ENCODE results near the gene LPP.

Gene LPP

GRCh38 chr3:188841906-188842305 is 687.9 kb downstream of the LPP start:
- Histone ChIP-seq H3K79me2 (ENCODE audit: low read length) (no peaks in the 10 kb centered on the region), H3K9ac (ENCODE audit: low read length) (no peak overlapping the region), H3K4me1 (ENCODE audit: low read length) (no peaks in the 10 kb centered on the region), H3K27me3 (replicated peaks; ENCODE audit: insufficient read depth, low read length) (no peaks in the 10 kb centered on the region), H2AFZ (ENCODE audit: low read length) (no peak overlapping the region), H3K27ac (ENCODE audit: low read length) (no peak overlapping the region), H3K4me3 (ENCODE audit: low read length) (no peak overlapping the region), H3K36me3 (replicated peaks; ENCODE audit: insufficient read depth, low read length) (no peaks in the 10 kb centered on the region), H3K9me3 (replicated peaks; ENCODE audit: insufficient read depth, low read length) (no peaks in the 10 kb centered on the region), H4K20me1 (ENCODE audit: insufficient read depth, low read length) (no peaks in the 10 kb centered on the region), H3K9me2 (replicated peaks; ENCODE audit: insufficient read depth, low read length) (no peaks in the 10 kb centered on the region), H3F3A (ENCODE audit: insufficient read depth, low read length) (no peaks in the 10 kb centered on the region), H3K4me2 (ENCODE audit: low read depth, low read length) (no peak overlapping the region)
- DNase-seq: no peak
- TF ChIP-seq EZH2phosphoT487 (IDR thresholded peaks at IDR 0.05; ENCODE audit: low read length) (no peak), CTCF (IDR thresholded peaks at IDR 0.05; ENCODE audit: low read length) (no peak), EZH2 (optimal IDR thresholded peaks at IDR 0.05; ENCODE audit: low read depth, low read length) (no peak)

GRCh38 chr3:188842639-188843038 is 688.7 kb downstream of the LPP start:
- no peaks in the 10 kb centered on the region for H3F3A ChIP-seq (ENCODE audit: insufficient read depth, low read length)
- no peak for DNase-seq
- H3K9me3 ChIP-seq (replicated peaks; ENCODE audit: insufficient read depth, low read length): no peaks in the 10 kb centered on the region
- H3K27ac ChIP-seq (ENCODE audit: low read length): no peak overlapping the region
- no peak overlapping the region for H3K9ac ChIP-seq (ENCODE audit: low read length)
- no peaks in the 10 kb centered on the region for H3K27me3 ChIP-seq (replicated peaks; ENCODE audit: insufficient read depth, low read length)
- H3K36me3 ChIP-seq (replicated peaks; ENCODE audit: insufficient read depth, low read length): no peaks in the 10 kb centered on the region
- no peak overlapping the region for H2AFZ ChIP-seq (ENCODE audit: low read length)
- TF ChIP-seq CTCF (IDR thresholded peaks at IDR 0.05; ENCODE audit: low read length) (no peak), EZH2phosphoT487 (IDR thresholded peaks at IDR 0.05; ENCODE audit: low read length) (no peak), EZH2 (optimal IDR thresholded peaks at IDR 0.05; ENCODE audit: low read depth, low read length) (no peak)
- H3K9me2 ChIP-seq (replicated peaks; ENCODE audit: insufficient read depth, low read length): no peaks in the 10 kb centered on the region
- no peak overlapping the region for H3K4me3 ChIP-seq (ENCODE audit: low read length)
- no peak overlapping the region for H3K4me2 ChIP-seq (ENCODE audit: low read depth, low read length)
- no peaks in the 10 kb centered on the region for H4K20me1 ChIP-seq (ENCODE audit: insufficient read depth, low read length)
- H3K4me1 ChIP-seq (ENCODE audit: low read length): no peaks in the 10 kb centered on the region
- H3K79me2 ChIP-seq (ENCODE audit: low read length): no peaks in the 10 kb centered on the region

- Histone ChIP-seq H3K36me3 (replicated peaks; ENCODE audit: insufficient read depth, low read length) (no peaks in the 10 kb centered on the region), H3K9ac (ENCODE audit: low read length) (no peak overlapping the region), H3F3A (ENCODE audit: insufficient read depth, low read length) (no peaks in the 10 kb centered on the region), H3K79me2 (ENCODE audit: low read length) (no peaks in the 10 kb centered on the region), H3K9me2 (replicated peaks; ENCODE audit: insufficient read depth, low read length) (no peaks in the 10 kb centered on the region), H4K20me1 (ENCODE audit: insufficient read depth, low read length) (no peaks in the 10 kb centered on the region), H3K4me1 (ENCODE audit: low read length) (no peaks in the 10 kb centered on the region), H3K4me3 (ENCODE audit: low read length) (no peak overlapping the region), H3K27ac (ENCODE audit: low read length) (no peak overlapping the region), H3K4me2 (ENCODE audit: low read depth, low read length) (no peak overlapping the region), H3K9me3 (replicated peaks; ENCODE audit: insufficient read depth, low read length) (no peaks in the 10 kb centered on the region), H3K27me3 (replicated peaks; ENCODE audit: insufficient read depth, low read length) (no peaks in the 10 kb centered on the region), H2AFZ (ENCODE audit: low read length) (no peak overlapping the region)
- DNase-seq: no peak
- TF ChIP-seq CTCF (IDR thresholded peaks at IDR 0.05; ENCODE audit: low read length): no peak
These were observed 690.1 kb downstream of the LPP start for GRCh38 chr3:188844096-188844495.

- Histone ChIP-seq H4K20me1 (ENCODE audit: insufficient read depth, low read length) (no peaks in the 10 kb centered on the region), H3K9me2 (replicated peaks; ENCODE audit: insufficient read depth, low read length) (no peaks in the 10 kb centered on the region), H3K79me2 (ENCODE audit: low read length) (no peaks in the 10 kb centered on the region), H3K27ac (ENCODE audit: low read length) (no peak overlapping the region), H3K27me3 (replicated peaks; ENCODE audit: insufficient read depth, low read length) (no peaks in the 10 kb centered on the region), H3K4me3 (ENCODE audit: low read length) (no peak overlapping the region), H3K9me3 (replicated peaks; ENCODE audit: insufficient read depth, low read length) (no peaks in the 10 kb centered on the region), H3K4me2 (ENCODE audit: low read depth, low read length) (no peak overlapping the region), H3K4me1 (ENCODE audit: low read length) (no peaks in the 10 kb centered on the region), H3K9ac (ENCODE audit: low read length) (no peak overlapping the region), H3F3A (ENCODE audit: insufficient read depth, low read length) (no peaks in the 10 kb centered on the region), H2AFZ (ENCODE audit: low read length) (no peak overlapping the region), H3K36me3 (replicated peaks; ENCODE audit: insufficient read depth, low read length) (no peaks in the 10 kb centered on the region)
- DNase-seq: no peak
- TF ChIP-seq EZH2 (optimal IDR thresholded peaks at IDR 0.05; ENCODE audit: low read depth, low read length): no peak
- TF ChIP-seq CTCF (IDR thresholded peaks at IDR 0.05; ENCODE audit: low read length): no peak
- TF ChIP-seq EZH2phosphoT487 (IDR thresholded peaks at IDR 0.05; ENCODE audit: low read length): no peak
These were observed 691.6 kb downstream of the LPP start for GRCh38 chr3:188845514-188845913.

Measured in MM.1S (cell line).